ENCODE data around the gene BEX5. TPM values are rescaled to one million over a fixed set of nuclear protein-coding genes. Genes with fewer than 3 reads are reported as not detected.
"Not testable (repeated sequence)": the region's sequence is repeated elsewhere in the genome, so short reads cannot be mapped to it uniquely, and the experiment has no call there.

BEX5 gene
- total RNA-seq, 2 experiments from 2014 or later, result 12.4 to 14.3 TPM

DNA sequence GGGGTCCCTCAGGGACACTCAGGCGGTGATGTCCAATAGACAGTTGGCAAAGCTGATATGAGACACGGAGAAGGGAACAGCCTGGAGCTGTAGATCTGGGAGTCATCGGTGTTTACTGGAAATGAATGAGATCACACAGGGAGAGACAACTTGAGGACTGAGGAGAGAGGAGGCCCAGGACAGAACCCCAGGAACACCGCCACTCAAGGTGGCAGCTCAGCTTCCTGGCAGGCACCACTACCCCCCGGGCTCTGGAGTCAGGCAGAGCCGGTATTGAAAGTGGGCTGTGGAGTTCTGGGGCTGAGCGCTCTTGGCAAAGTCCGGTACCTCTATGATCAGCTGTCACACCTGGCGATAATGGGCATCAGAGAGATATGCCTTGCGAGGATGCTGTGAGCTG, 30.8 kb downstream of the BEX5 start:
- intact Hi-C loops (cut with DNase I, micrococcal nuclease), result loop anchor here in 1 of 2 experiments (10.0 kb wide), 1 partner anchor 740 kb away; no protein-coding TSS in a partner anchor

DNA sequence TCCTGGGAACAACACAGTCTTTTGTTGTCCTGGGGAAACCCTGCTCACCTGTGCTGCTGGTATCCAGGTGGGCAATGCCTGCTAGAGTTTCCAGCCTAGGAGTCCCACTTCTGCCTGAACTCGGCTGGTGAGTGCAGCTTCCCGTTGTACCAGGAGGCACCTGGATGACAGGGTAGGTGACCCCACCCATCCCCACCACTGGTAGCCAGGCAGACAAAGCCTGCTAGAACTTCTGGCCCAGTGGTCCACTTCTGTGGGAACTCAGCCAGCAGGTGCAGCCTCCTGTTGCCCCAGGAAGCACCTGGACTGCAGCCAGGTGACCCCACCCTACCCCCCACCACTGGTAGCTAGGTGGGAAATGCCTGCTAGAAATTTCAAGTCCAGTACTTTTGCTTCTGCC, 40.0 kb downstream of the BEX5 start:
- no peaks in the 10 kb centered on the region for H3K9me3 Mint-ChIP-seq
- H3K27ac Mint-ChIP-seq, result no peak overlapping the region
- no peaks in the 10 kb centered on the region for H3K36me3 ChIP-seq (ENCODE audit: insufficient read depth, low read length)
- H3K27me3 ChIP-seq (ENCODE audit: control insufficient read depth in 1 of 2, insufficient read depth in 2 of 2, low read length in 2 of 2), result no peaks in the 10 kb centered on the region
- no peaks in the 10 kb centered on the region for H3K36me3 Mint-ChIP-seq (ENCODE audit: low read depth)
- no peak overlapping the region for H3K4me3 Mint-ChIP-seq
- ATAC-seq (ENCODE audit: poor library complexity), result no peak
- intact Hi-C loops (cut with DNase I, micrococcal nuclease), result no loop called here
- no peaks in the 10 kb centered on the region for H3K4me1 Mint-ChIP-seq (ENCODE audit: low read depth)
- H3K9me3 ChIP-seq (ENCODE audit: control insufficient read depth in 1 of 2, insufficient read depth in 1 of 2, low read length in 2 of 2), result no peaks in the 10 kb centered on the region
- ChIA-PET POLR2A (no interaction called here), CTCF (no interaction called here)
- no peak overlapping the region for H3K27ac ChIP-seq (ENCODE audit: low read depth in 1 of 2, low read length in 2 of 2)
- H3K27me3 Mint-ChIP-seq, result peaks cover 28% of the 10 kb centered on the region
- TF ChIP-seq, protein P1, sequence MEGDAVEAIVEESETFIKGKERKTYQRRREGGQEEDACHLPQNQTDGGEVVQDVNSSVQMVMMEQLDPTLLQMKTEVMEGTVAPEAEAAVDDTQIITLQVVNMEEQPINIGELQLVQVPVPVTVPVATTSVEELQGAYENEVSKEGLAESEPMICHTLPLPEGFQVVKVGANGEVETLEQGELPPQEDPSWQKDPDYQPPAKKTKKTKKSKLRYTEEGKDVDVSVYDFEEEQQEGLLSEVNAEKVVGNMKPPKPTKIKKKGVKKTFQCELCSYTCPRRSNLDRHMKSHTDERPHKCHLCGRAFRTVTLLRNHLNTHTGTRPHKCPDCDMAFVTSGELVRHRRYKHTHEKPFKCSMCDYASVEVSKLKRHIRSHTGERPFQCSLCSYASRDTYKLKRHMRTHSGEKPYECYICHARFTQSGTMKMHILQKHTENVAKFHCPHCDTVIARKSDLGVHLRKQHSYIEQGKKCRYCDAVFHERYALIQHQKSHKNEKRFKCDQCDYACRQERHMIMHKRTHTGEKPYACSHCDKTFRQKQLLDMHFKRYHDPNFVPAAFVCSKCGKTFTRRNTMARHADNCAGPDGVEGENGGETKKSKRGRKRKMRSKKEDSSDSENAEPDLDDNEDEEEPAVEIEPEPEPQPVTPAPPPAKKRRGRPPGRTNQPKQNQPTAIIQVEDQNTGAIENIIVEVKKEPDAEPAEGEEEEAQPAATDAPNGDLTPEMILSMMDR (IDR thresholded peaks at IDR 0.05), result no peak
- no peak for DNase-seq
- no peaks in the 10 kb centered on the region for H3K4me1 ChIP-seq (ENCODE audit: insufficient read depth, low read length)
- no peak overlapping the region for H3K4me3 ChIP-seq (ENCODE audit: low read length)

More for the DNA sequence above, 30.8 kb downstream of the BEX5 start:
- peak overlapping the region; percentile 34 for H3K4me3 ChIP-seq (ENCODE audit: low read length)
- H3K27ac Mint-ChIP-seq; ATAC-seq (ENCODE audit: poor library complexity); H3K27ac ChIP-seq (ENCODE audit: low read depth in 1 of 2, low read length in 2 of 2); H3K4me1 Mint-ChIP-seq (ENCODE audit: low read depth); DNase-seq; POLR2A ChIA-PET; H3K9me3 Mint-ChIP-seq; CTCF ChIA-PET; H3K36me3 Mint-ChIP-seq (ENCODE audit: low read depth); H3K36me3 ChIP-seq (ENCODE audit: insufficient read depth, low read length); H3K4me1 ChIP-seq (ENCODE audit: insufficient read depth, low read length); H3K9me3 ChIP-seq (ENCODE audit: control insufficient read depth in 1 of 2, insufficient read depth in 1 of 2, low read length in 2 of 2): not testable (repeated sequence)
- peaks cover 0 to 10% of the 10 kb centered on the region in 2 experiments for H3K27me3 ChIP-seq (ENCODE audit: control insufficient read depth in 1 of 2, insufficient read depth in 2 of 2, low read length in 2 of 2)
- Mint-ChIP-seq H3K27me3 (peaks cover 52% of the 10 kb centered on the region), H3K4me3 (peak overlapping the region; percentile 68)

DNA sequence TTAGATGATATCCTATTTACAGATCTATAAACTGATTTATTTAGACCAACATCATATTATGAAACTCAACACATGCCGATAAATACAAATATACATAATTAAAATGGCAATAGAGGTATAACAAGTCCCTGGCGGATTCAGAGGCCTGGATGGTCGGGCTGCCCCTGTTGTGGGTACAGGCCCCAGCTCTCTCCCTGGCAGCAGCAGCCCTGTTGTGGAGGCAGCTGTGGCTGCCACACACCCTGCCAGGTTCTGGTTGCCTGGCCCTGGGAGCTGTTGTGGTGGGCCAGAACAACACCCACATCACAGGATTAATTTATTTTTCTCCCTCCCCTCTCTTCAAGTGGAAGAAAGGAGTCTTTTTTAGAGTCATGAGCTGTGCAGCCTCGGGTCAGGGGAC, 42.4 kb downstream of the BEX5 start:
- Mint-ChIP-seq H3K36me3 (ENCODE audit: low read depth) (no peaks in the 10 kb centered on the region), H3K4me3 (no peak overlapping the region), H3K27ac (no peak overlapping the region), H3K4me1 (ENCODE audit: low read depth) (no peaks in the 10 kb centered on the region), H3K9me3 (no peaks in the 10 kb centered on the region), H3K27me3 (peaks cover 20% of the 10 kb centered on the region)
- no peak for ATAC-seq (ENCODE audit: poor library complexity)
- TF ChIP-seq, protein P1 (IDR thresholded peaks at IDR 0.05), result no peak
- Histone ChIP-seq H3K9me3 (ENCODE audit: control insufficient read depth in 1 of 2, insufficient read depth in 1 of 2, low read length in 2 of 2) (no peaks in the 10 kb centered on the region), H3K4me1 (ENCODE audit: insufficient read depth, low read length) (no peaks in the 10 kb centered on the region), H3K36me3 (ENCODE audit: insufficient read depth, low read length) (no peaks in the 10 kb centered on the region), H3K4me3 (ENCODE audit: low read length) (no peak overlapping the region), H3K27me3 (ENCODE audit: control insufficient read depth in 1 of 2, insufficient read depth in 2 of 2, low read length in 2 of 2) (no peaks in the 10 kb centered on the region), H3K27ac (ENCODE audit: low read depth in 1 of 2, low read length in 2 of 2) (no peak overlapping the region)
- POLR2A ChIA-PET, result no interaction called here
- intact Hi-C loops (cut with DNase I, micrococcal nuclease), result no loop called here
- DNase-seq, result no peak
- CTCF ChIA-PET, result no interaction called here

Other genes starting within 250 kb of the BEX5 start
- gene ZMAT1, start 223.9 kb downstream of the BEX5 start, total RNA-seq, result 10 to 100 TPM; 19.2 to 20.2 TPM
- 1 to 10 TPM in 1 of 2 experiments, under 1 TPM in 1; 0.59 to 1.2 TPM for gene TCEAL2, start 30.3 kb downstream of the BEX5 start, total RNA-seq
- gene TCEAL6, start 13.5 kb downstream of the BEX5 start, total RNA-seq, result not detected
- not detected for gene TCP11X1, start 59.3 kb upstream of the BEX5 start, total RNA-seq
- gene NXF2, start 91.2 kb upstream of the BEX5 start, total RNA-seq, result not detected